Retinal pigment epithelial cell (primary cell): ENCODE results near the gene AOPEP.

ENCODE experiments used
- DNase-seq: peaks from one replicate; pipeline ENCODE4 v3.0.0-alpha.2; 2010; ENCODE audit warnings: low read depth
- H3K4me3 ChIP-seq: 2 replicates; pipeline ENCODE4 v1.5.1; 2011; ENCODE audit warnings: mild to moderate bottlenecking, low read length, control low read depth, moderate library complexity
- TF ChIP-seq, protein P1 (sequence below): conservative IDR thresholded peaks from 2 replicates; pipeline ENCODE4 v1.5.1; 2011; ENCODE audit warnings: low read depth, low read length, control low read depth, inconsistent platforms

AOPEP gene

DNA sequence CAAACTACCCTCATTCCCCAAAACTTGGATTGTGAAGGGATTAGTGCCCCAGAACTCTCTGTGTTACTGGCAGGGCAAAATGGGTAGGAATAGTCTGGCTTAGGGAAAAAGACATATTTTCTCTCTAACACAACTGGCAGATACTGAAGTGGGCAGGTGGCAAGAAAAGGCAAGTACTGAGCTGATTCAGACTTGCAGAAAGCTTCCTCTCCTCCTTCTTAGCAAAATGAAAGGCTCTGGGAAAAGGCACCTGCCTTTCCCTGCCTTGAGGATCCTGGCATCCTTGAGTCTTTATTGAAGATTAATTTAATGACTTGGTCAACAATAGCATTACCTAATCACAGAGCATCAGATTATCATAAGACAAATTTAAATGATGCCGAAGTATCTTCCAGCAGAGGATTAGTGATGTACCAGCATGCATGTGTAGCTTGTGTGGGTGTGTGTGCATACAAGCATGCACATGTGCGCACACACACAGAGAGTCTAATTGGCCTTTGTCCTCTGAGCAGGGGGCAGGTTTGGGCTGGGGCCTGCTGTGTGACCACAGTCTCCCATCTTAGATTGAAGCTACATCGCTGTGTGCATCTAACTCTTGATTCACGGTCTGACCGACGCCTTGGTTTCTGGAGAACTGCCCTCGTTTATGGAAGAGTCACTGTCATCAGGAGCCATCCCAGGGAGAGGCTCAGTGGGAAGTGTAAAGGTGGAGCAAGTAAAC is 294.8 kb downstream of the AOPEP start:
- H3K4me3 ChIP-seq: no peak overlapping the region
- TF ChIP-seq, protein P1, sequence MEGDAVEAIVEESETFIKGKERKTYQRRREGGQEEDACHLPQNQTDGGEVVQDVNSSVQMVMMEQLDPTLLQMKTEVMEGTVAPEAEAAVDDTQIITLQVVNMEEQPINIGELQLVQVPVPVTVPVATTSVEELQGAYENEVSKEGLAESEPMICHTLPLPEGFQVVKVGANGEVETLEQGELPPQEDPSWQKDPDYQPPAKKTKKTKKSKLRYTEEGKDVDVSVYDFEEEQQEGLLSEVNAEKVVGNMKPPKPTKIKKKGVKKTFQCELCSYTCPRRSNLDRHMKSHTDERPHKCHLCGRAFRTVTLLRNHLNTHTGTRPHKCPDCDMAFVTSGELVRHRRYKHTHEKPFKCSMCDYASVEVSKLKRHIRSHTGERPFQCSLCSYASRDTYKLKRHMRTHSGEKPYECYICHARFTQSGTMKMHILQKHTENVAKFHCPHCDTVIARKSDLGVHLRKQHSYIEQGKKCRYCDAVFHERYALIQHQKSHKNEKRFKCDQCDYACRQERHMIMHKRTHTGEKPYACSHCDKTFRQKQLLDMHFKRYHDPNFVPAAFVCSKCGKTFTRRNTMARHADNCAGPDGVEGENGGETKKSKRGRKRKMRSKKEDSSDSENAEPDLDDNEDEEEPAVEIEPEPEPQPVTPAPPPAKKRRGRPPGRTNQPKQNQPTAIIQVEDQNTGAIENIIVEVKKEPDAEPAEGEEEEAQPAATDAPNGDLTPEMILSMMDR: no peak
- DNase-seq: no peak

DNA sequence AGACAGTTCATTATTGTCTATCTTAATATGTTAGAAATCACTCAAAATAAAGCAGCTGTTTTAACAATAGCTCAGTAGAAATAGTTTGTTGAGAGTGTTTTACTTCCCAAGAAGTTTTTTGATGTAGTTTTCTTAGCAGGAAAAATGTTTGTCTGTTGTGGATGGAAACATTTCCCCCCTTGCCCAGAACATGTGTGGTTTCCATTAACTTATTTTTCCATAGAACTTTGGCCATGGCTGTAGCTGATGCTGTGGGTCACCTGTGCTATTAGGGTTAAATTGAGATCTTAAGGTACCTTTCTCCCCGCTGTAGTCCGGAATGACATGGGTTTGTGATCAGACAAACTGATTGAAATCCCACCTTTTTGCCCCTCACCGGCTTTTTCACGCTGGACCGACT is 296.2 kb downstream of the AOPEP start:
- TF ChIP-seq, protein P1: no peak
- no peak for DNase-seq
- H3K4me3 ChIP-seq: no peak overlapping the region

DNA sequence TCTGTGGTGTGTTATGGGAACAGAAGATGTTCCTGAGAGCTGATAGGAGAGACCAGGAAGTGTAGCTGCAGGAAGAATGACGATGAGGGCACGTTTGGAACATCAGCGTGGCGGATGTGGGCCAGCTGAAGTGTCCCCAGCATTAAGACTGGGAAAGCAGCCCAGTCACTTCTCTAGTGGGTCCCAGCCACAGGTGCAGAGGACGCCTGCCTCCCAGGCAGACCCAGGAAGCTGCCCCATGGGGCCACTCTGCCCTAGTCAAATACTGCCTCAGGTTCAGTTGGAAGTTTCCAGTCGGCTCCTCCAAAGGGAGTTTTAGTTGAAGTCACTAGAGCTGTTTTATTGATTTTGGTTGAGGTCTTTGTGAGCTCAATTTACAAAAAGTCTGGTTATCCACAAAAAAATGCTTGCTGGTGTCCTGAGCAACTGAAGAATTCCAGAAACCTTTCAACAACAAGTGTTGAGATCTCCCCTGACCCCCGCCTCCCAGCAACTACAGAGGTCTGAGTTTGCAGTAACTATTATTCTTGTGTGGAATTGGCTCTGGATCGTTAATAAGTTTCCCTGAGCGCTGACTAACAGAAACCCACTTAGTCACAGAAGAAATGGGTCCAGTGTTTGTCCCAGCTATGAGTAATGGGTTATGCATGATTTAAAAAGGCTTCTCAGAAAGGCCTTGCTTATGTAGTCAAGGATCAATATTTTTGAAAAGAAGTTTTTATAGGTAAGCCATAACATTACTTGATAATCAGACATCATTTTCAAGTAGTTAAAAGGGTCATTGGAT is 296.9 kb downstream of the AOPEP start:
- TF ChIP-seq, protein P1: no peak
- no peak for DNase-seq
- no peak overlapping the region for H3K4me3 ChIP-seq

DNA sequence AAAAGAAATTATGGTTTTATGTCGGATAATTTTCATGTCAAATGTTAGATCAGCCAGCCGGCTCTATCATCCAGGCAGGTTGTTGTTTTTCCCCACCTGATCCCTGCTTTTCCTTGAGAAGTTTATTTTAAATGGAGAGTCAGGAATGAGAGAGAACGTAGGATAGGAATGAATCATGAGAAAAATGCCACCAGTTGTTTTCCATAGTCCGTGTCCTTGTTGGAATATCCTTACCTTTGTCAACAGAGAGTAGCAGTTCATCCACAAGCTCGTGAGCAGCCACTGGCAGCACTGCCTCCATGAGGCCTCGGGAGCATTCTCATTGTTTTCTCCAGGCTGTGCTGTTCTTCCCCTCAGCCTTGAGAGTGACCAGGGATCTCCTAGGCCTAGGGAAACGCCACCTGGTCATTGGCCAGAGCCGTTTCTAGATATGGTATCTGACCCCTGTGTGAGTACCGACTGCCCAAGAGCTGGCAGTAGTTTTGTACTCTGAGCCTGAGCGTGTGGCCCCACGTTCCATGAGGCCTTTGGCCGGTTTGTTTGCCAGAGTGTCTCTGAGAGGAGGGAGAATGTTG is 297.7 kb downstream of the AOPEP start:
- TF ChIP-seq, protein P1: no peak
- H3K4me3 ChIP-seq: no peak overlapping the region
- no peak for DNase-seq

DNA sequence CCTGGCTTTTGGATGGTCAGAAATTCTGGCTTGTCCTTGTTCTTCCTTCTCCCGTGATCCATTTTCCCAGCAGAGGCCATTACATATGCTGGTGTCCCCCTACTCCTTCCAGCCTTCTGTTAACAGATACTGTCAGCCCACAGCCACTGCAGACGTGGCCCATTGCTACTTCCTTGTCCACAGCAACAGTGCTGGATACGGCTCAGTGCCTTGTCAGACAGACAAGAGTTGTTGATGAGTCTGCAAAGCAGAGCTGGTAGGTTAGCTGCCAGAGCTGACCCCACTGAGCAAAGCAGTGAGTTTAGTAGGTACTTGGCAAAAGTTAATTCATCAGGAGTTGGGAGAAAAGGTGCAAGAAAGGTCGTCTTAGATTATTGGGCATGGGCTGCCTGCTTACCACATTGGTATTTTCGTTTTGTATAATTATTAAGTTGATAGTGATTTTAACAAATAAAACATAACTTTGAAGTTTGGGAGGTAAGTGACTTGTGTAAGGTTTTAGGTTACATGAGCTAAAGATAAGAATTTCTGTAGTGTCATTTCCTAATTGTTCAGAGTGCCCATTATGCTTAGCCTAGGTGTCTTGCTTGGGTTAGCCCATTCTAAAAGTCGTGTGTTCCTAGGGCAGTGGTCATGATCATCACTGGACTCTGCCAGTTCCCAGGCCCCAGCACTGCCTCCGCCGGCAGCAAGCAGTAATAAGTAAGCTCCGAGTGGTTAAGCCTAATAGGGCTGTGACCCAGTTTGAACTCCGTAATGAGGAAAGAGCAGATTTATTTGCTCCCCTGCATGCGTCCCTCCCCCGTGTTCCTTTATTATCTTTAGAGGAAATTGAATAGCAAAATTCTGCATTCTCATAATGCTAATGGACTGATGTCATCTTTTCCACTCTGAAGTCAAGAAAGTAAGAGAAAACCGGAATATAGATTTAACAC is 299.0 kb downstream of the AOPEP start:
- TF ChIP-seq, protein P1: peak; percentile 50
- DNase-seq: peak; percentile 93
- H3K4me3 ChIP-seq: no peak overlapping the region

DNA sequence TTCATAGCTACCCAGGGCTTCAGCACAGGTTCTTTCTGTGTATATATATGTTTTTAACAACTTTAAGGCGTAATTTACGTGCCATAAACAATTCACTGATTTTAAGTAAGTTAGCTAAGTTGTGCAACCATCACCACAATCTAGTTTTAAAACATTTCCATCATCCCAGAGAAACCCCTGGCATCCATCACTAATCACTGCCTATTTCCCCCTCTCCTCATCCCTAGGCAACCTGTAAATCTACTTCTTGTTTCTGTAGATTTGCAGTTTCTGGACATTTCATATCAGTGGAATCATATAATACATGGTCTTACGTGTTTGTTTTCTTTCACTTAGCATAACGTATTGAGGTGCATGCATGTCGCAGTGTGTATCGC is 299.6 kb downstream of the AOPEP start:
- H3K4me3 ChIP-seq: no peak overlapping the region
- no peak for DNase-seq
- TF ChIP-seq, protein P1: no peak
